ENCODE data around the gene GRID1.

GRCh38 chr10:85983051-85983450 is 383.5 kb downstream of the GRID1 start:
- TF ChIP-seq TAF1 (IDR thresholded peaks at IDR 0.05; ENCODE audit: low read depth, low read length) (no peak), POLR2A (IDR thresholded peaks at IDR 0.05; ENCODE audit: low read depth, low read length) (no peak), SPI1 (IDR thresholded peaks at IDR 0.05; ENCODE audit: low read depth, low read length) (no peak)

All from GM12891 (cell line).